HG03520 (cell line): ENCODE data around the gene POC1A.

Source experiments
- ATAC-seq: cut with Tn5 transposase; IDR thresholded peaks from one replicate; pipeline ENCODE4 v1.9.1; 2021; ENCODE audit warnings: mild to moderate bottlenecking, moderate library complexity; ENCODE audit not compliant: unreplicated experiment

The POC1A gene

DNA sequence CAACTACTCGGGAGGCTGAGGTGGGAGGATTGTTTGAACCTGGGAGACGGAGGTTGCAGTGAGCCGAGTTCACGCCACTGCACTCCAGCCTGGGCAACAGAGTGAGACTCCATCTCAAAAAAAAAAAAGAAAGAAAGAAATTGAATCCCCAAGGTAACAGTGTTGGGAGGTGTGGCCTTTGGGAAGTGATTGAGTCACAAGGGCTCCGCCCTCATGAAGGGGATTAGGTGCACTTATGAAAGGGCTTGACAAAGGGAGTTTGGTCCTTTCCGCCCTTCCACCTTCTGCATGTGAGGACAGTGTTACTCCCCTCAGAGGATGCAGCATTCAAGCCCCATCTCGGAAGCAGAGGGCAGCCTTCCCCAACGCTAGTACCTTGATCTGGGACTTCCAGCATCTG lies 21.3 kb downstream of the POC1A start:
- ATAC-seq = no peak

DNA sequence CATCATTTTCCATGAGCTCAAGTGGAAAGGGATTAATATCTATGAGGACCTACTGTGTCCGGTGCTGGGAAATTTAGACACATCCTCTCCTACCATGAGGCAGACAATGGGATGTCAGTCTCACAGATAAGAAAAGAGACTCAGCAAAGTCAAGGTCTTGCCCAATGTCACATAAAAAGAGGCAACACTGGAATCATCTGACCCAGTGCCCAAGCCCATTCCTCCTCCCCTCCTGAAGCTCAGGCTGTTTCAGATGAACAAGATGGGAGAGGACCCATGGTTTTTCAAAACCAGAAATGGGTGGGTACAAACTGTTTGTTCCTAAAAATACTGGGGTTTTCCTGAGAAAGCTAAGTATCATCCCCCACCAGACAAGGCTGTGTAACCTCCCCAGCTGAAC lies 22.2 kb downstream of the POC1A start:
- no peak for ATAC-seq

DNA sequence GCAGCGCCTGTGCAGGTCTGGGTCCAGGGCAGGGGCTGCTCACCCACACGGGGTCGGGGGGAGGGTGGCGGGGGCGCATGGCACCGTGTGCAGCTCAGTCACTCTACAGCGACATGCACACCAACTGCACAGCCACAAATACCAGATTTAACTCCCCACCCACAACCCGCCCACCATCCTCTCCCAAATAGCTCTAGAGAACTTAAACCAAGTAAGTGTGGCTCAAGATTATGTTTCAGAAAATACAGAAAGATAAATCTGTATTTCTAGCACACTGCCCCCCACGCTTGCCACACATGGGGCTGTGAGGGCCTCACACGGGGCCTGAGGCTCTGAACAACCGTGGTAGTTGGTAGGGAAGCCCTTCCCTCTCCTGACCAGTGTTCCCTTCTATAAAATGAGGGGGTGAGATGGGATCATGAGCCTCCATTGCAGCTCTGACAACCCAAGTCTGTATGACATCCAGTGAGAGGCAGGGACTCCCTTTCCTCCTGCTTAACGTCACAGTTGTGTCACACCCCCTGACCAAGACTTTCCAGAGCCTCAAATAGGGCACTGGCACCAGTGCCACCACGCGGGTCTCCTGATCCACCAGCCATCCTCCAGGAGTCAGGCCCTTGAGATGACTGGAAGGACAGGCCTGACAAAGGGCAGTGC lies 23.1 kb downstream of the POC1A start:
- no peak for ATAC-seq

- no peak for ATAC-seq
These were observed 26.0 kb downstream of the POC1A start for GRCh38 chr3:52128118-52128683.

DNA sequence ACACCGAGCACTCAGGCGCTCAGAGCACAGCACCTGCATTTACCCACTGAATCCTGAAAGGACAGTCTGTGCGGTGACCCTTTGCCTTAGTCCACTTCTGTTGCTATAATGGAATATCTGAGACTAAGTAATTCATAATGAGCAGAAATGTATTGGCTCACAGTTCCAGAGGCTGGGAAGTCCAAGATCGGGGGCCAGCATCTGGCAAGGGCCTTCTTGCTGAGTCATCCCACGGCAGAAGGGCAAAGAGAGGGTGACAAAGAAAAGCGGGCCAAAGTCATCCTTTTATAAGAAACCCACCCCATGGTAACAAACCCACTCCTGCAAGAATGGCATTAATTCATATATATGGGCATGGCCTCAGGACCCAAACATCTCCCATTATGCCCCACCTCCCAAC lies 27.7 kb downstream of the POC1A start:
- ATAC-seq = no peak

DNA sequence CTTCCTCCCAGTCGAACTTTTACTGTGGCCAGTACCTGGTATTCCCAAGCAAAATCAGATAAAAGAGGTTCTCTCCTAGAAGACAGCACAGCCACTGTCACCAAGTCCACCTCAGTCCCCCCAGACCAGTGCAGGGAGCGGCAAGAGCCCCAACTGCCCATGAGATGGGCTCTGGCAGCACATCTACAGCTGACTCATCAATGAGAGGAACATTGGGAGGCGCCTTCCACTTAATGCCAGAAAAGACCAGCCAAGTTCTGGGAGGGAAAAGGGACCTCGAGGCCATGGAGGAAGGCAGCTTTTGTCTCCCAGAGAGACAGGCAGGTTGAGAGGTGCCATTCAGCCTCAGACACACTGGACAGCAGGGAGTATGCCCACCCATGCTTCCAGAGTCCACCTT lies 28.2 kb downstream of the POC1A start:
- no peak for ATAC-seq

GRCh38 chr3:52124766-52125165 lies 29.5 kb downstream of the POC1A start:
- no peak for ATAC-seq

GRCh38 chr3:52124126-52124525 lies 30.1 kb downstream of the POC1A start:
- ATAC-seq = no peak

GRCh38 chr3:52123106-52123725 lies 31.0 kb downstream of the POC1A start:
- ATAC-seq = no peak

- ATAC-seq = no peak
These were observed 31.7 kb downstream of the POC1A start for GRCh38 chr3:52122491-52122890.

- ATAC-seq = no peak
These were observed 32.4 kb downstream of the POC1A start for GRCh38 chr3:52121813-52122212.

DNA sequence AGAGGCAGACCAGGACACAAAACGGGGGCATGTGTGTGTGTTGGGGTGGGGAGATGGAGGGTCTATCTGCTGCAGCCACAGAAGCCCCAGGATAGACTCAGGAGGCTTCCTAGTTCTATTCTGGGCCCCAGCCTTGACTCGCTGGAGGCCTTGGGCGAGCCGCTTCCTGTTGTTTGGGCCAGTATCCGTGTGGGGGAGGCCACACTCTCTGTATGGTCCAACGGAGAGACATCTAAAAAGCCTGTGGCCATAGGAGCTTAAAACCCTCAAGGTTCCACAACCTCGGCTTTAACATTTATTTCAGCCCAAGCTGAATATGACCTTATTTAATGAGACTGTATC lies 32.8 kb downstream of the POC1A start:
- no peak for ATAC-seq

DNA sequence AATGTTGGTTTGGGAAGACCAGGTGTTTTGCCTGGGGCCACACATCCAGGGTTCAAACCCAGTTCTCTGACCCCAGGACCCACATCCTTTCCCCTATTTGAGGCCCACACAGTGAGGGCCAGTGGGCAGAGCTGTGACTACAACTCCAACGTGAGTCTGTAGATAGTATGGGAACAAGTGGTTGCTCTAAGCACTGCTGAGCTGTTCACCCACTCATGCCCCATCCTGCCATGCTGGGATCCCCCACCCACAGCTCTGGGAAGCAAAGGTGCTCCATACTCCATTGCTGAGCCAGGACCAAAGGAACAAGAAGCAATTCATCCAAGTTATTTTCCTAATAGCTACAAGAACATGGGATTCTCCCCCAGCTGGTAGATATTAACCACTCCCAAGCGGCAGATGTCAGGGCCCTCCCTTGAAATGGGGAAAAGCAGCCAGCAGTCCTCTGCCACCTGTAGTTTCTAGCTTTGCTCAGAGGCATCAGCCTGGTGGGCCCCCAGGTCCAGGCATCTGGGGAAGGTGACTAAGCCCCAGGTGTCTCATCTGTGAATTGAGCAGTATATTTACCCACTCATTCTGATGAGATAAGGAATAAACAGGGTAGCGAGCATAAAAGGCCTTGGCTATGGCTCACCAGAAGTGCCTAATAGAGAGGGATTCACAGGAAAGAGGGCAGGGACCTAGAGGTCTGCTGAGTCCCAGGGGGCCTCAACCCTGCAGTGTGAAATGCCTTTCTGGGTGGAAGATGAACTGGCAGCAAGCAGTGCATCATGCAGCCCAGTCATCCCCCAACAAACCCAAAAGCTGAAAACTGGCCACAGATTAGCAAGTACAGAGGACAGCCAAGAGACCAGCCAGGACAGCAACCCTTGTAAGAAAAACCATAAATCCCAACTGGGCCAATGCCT lies 33.4 kb downstream of the POC1A start:
- ATAC-seq = no peak

GRCh38 chr3:52119826-52120225 lies 34.4 kb downstream of the POC1A start:
- no peak for ATAC-seq

- no peak for ATAC-seq
These were observed 35.1 kb downstream of the POC1A start for GRCh38 chr3:52119099-52119498.

- no peak for ATAC-seq
These were observed 35.9 kb downstream of the POC1A start for GRCh38 chr3:52118156-52118875.

DNA sequence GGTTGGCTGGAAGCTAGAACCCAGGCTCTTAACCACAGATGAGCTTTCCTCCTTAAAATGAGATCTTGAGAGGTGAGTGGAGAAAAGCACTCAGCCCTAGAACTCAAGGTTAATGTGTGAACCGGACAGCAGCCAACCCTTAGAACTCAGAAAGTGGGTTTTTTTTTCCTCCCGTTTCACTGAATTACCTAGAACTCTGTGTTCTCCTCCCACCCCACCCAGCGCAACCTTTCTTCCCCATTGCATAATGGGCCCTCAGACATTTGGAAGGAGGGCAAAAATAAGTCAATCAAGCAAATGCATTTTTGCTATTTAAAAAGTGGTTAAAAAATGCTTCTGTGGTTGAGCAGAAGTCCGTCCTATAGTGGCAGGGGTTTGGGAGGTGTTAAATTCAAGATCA lies 36.7 kb downstream of the POC1A start:
- ATAC-seq = no peak

DNA sequence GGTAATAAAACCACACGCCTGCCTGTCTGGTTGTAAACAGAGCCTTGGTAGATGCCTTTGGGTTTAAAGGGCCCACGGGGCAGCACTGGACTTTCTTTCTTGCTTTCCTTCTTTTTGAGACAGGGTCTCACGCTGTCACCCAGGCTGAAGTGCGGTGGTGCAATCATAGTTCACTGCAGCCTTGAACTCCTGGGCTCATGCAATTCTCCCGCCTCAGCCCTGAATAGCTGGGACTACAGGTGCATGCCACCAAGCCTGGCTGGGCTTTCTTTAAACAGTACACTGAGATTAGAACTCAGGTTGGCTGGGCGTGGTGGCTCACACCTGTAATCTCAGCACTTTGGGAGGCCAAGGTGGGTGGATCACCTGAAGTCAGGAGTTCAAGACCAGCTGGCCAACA lies 42.2 kb downstream of the POC1A start:
- ATAC-seq = no peak

GRCh38 chr3:52110502-52110901 lies 43.7 kb downstream of the POC1A start:
- ATAC-seq = no peak

DNA sequence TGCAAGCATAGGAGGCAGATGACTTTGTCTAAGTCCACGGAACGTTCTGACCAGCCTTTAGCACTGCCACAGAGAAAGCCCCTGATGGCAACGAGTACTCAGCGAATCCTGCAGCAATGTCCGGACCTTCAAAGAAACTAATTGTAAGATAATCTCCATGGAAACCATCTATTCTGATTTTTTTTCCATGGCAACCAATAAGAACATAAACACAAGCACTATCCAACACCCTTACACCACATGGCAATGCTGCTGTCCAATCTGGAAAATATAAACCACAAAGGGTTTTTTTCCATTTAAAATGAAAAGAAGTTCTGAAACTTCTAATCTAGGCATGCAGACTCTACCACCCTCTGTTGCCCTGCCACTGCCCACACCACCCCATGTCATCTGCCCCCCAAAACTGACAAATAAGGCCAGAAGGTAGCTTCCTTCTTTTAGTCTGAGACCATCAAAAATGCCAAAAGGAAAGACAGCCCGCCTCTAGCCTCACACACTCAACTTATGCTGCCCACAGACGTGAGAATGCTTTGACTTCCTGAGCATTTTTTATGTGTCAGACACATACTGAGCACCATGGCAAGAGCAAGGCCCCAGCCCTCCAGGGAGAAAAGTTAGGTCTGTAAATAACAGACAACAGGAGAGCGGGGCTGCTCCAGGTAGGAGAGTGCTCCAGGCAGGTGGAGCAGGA lies 44.5 kb downstream of the POC1A start:
- ATAC-seq = no peak
